ENCODE data around the gene SYCE1.

The SYCE1 gene

GRCh38 chr10:133568287-133568614 lies 2.9 kb upstream of the SYCE1 start:
- TF ChIP-seq, protein P1, sequence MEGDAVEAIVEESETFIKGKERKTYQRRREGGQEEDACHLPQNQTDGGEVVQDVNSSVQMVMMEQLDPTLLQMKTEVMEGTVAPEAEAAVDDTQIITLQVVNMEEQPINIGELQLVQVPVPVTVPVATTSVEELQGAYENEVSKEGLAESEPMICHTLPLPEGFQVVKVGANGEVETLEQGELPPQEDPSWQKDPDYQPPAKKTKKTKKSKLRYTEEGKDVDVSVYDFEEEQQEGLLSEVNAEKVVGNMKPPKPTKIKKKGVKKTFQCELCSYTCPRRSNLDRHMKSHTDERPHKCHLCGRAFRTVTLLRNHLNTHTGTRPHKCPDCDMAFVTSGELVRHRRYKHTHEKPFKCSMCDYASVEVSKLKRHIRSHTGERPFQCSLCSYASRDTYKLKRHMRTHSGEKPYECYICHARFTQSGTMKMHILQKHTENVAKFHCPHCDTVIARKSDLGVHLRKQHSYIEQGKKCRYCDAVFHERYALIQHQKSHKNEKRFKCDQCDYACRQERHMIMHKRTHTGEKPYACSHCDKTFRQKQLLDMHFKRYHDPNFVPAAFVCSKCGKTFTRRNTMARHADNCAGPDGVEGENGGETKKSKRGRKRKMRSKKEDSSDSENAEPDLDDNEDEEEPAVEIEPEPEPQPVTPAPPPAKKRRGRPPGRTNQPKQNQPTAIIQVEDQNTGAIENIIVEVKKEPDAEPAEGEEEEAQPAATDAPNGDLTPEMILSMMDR (IDR thresholded peaks at IDR 0.05), result no peak

GRCh38 chr10:133567609-133568286 lies 2.4 kb upstream of the SYCE1 start:
- peaks cover 9% of the 10 kb centered on the region for H3K27me3 Mint-ChIP-seq (ENCODE audit: low read depth, poor library complexity)

More at GRCh38 chr10:133568287-133568614, 2.9 kb upstream of the SYCE1 start:
- Mint-ChIP-seq H3K4me3 (no peak overlapping the region), H3K27me3 (ENCODE audit: low read depth, poor library complexity) (peaks cover 7% of the 10 kb centered on the region), H3K9me3 (peaks cover 48% of the 10 kb centered on the region), H3K27ac (no peak overlapping the region), H3K4me1 (no peaks in the 10 kb centered on the region), H3K36me3 (ENCODE audit: low read depth) (peaks cover 2% of the 10 kb centered on the region)
- no peak for DNase-seq

DNA sequence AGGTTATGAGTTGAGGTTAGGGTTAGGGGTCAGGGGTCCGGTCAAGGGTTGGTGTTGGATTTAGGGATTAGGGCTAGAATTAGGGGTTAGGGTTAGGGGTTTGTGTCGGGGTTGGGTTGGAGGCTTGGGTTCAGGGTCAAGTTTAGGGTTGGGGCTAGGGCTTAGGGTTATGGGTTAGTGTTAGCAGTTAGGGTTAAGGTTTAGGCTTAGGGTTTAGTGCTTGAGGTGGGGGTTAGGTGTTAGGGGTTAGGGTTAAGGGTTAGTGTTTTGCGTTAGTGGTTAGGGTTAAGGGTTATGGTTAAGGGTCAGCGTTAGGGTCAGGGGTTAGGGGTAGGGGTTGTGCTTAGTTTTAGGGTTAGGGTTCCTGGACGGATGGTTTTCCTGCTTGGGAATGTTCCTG lies 1.7 kb upstream of the SYCE1 start:
- no peak overlapping the region for H3K27ac Mint-ChIP-seq
- peaks cover 11% of the 10 kb centered on the region for H3K27me3 Mint-ChIP-seq (ENCODE audit: low read depth, poor library complexity)
- peaks cover 53% of the 10 kb centered on the region for H3K9me3 Mint-ChIP-seq
- H3K4me1 Mint-ChIP-seq, result no peaks in the 10 kb centered on the region
- no peaks in the 10 kb centered on the region for H3K36me3 Mint-ChIP-seq (ENCODE audit: low read depth)
- TF ChIP-seq, protein P1 (IDR thresholded peaks at IDR 0.05), result no peak
- no peak for DNase-seq
- no peak overlapping the region for H3K4me3 Mint-ChIP-seq

More at GRCh38 chr10:133567609-133568286, 2.4 kb upstream of the SYCE1 start:
- Mint-ChIP-seq H3K9me3 (peaks cover 48% of the 10 kb centered on the region), H3K27ac (no peak overlapping the region), H3K36me3 (ENCODE audit: low read depth) (no peaks in the 10 kb centered on the region), H3K4me1 (no peaks in the 10 kb centered on the region), H3K4me3 (no peak overlapping the region)
- no peak for DNase-seq
- TF ChIP-seq, protein P1 (IDR thresholded peaks at IDR 0.05), result no peak

GRCh38 chr10:133564816-133565215 lies 567 bp downstream of the SYCE1 start:
- Mint-ChIP-seq H3K4me1 (no peaks in the 10 kb centered on the region), H3K9me3 (peaks cover 61% of the 10 kb centered on the region), H3K4me3 (no peak overlapping the region), H3K27ac (no peak overlapping the region), H3K27me3 (ENCODE audit: low read depth, poor library complexity) (peaks cover 3% of the 10 kb centered on the region), H3K36me3 (ENCODE audit: low read depth) (no peaks in the 10 kb centered on the region)
- no peak for DNase-seq
- TF ChIP-seq, protein P1 (IDR thresholded peaks at IDR 0.05), result no peak

DNA sequence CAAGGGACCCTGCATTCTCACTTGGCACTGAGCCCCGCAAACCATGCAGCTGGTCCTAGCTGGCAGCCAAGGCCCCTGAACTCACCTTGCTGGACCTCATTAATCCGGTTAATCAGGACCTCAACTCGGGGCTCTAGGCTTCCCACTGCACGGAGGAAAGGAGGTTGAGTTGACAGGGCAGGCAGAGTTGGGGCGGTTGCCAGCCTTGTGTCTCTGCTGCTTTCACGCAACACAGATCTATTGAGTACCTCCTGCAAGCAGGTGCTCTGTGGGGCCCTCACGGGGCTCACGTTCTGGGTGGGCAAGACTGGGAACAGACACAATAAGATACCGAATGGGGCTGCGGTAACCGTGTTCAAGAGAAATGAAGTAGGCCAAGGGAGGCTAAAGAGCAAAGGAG lies 6.2 kb downstream of the SYCE1 start:
- no peaks in the 10 kb centered on the region for H3K4me1 Mint-ChIP-seq

More for the DNA sequence above, 6.2 kb downstream of the SYCE1 start:
- no peak for DNase-seq
- peaks cover 11% of the 10 kb centered on the region for H3K27me3 Mint-ChIP-seq (ENCODE audit: low read depth, poor library complexity)
- peaks cover 88% of the 10 kb centered on the region for H3K9me3 Mint-ChIP-seq
- no peak overlapping the region for H3K4me3 Mint-ChIP-seq
- no peak overlapping the region for H3K27ac Mint-ChIP-seq
- TF ChIP-seq, protein P1 (IDR thresholded peaks at IDR 0.05), result no peak
- no peaks in the 10 kb centered on the region for H3K36me3 Mint-ChIP-seq (ENCODE audit: low read depth)

All from nephron progenitor cell (in vitro differentiated cells).